CD8-positive, alpha-beta memory T cell (primary cell): ENCODE measurements around the gene POLR2E. TPM values are rescaled to one million over a fixed set of nuclear protein-coding genes. Genes with fewer than 3 reads are reported as not detected.

Experiments used
- CTCF ChIA-PET: fragments of 350-600 bp; sonication (Branson Sonifier 250); formaldehyde crosslinking; loops from one replicate; lab custom pipeline; 2021; ENCODE audit warnings: antibody characterized with exemption; lab: Charles Lee
- POLR2A ChIA-PET: fragments of 350-600 bp; sonication (Branson Sonifier 250); formaldehyde crosslinking; loops from one replicate; lab custom pipeline; 2021; ENCODE audit warnings: antibody characterized with exemption; lab: Charles Lee
- DNase-seq, 5 donors: peaks; one replicate each; pipeline versions ENCODE4 v3.0.0 to v3.0.0-alpha.2; 2020 to 2022; ENCODE audit warnings: mixed read lengths in 1 of 5
- H3K27ac ChIP-seq: one replicate; pipeline ENCODE4 v1.7.0; 2013; ENCODE audit warnings: low read depth, mild to moderate bottlenecking, low read length, moderate library complexity
- H3K27me3 ChIP-seq: 2 replicates; pipeline ENCODE4 v1.7.0; 2013; ENCODE audit warnings: low read length, mild to moderate bottlenecking; ENCODE audit not compliant: insufficient read depth, poor library complexity, severe bottlenecking
- H3K36me3 ChIP-seq: 2 replicates; pipeline ENCODE4 v1.7.0; 2013; ENCODE audit warnings: mild to moderate bottlenecking, low read length, moderate library complexity; ENCODE audit not compliant: insufficient read depth
- H3K4me1 ChIP-seq: 2 replicates; pipeline ENCODE4 v1.7.0; 2013; ENCODE audit warnings: mild to moderate bottlenecking, low read length, moderate library complexity; ENCODE audit not compliant: insufficient read depth
- H3K4me3 ChIP-seq: 2 replicates; pipeline ENCODE4 v1.7.0; 2013; ENCODE audit warnings: mild to moderate bottlenecking, low read length
- H3K9me3 ChIP-seq: 2 replicates; pipeline ENCODE4 v1.7.0; 2013; ENCODE audit warnings: mild to moderate bottlenecking, low read length
- H3K27ac Mint-ChIP-seq, 8 donors: one replicate each; pipeline ENCODE4 v1.8.0; 2020 to 2021; ENCODE audit warnings: mixed read lengths in 8 of 8, mild to moderate bottlenecking in 6 of 8, inconsistent platforms in 3 of 8, moderate library complexity in 3 of 8
- H3K27me3 Mint-ChIP-seq, 2 donors: one replicate each; pipeline ENCODE4 v1.8.0; 2020 to 2021; ENCODE audit warnings: mixed read lengths in 2 of 2, mild to moderate bottlenecking in 1 of 2, moderate library complexity in 1 of 2
- H3K36me3 Mint-ChIP-seq, 3 donors: one replicate each; pipeline ENCODE4 v1.8.0; 2020 to 2021; ENCODE audit warnings: mixed read lengths in 3 of 3, inconsistent platforms in 1 of 3, mild to moderate bottlenecking in 1 of 3
- H3K4me1 Mint-ChIP-seq, 3 donors: one replicate each; pipeline ENCODE4 v1.8.0; 2020 to 2021; ENCODE audit warnings: mixed read lengths in 3 of 3, inconsistent platforms in 1 of 3, mild to moderate bottlenecking in 1 of 3
- H3K4me3 Mint-ChIP-seq, 7 donors: one replicate each; pipeline ENCODE4 v1.8.0; 2020 to 2021; ENCODE audit warnings: mixed read lengths in 7 of 7, mild to moderate bottlenecking in 6 of 7, moderate library complexity in 4 of 7, inconsistent platforms in 2 of 7
- H3K9me3 Mint-ChIP-seq, 5 donors: one replicate each; pipeline ENCODE4 v1.8.0; 2020 to 2022; ENCODE audit warnings: mixed read lengths in 5 of 5, mild to moderate bottlenecking in 3 of 5, moderate library complexity in 2 of 5, inconsistent platforms in 1 of 5
- polyA plus RNA-seq: library from polyadenylated mRNA; unstranded; fragments of 300-500 nt; fragmentation: Illumina TruSeq; gene quantifications from one replicate; pipeline ENCODE4 v1.2.3, GENCODE V29; 2021
- total RNA-seq, 2 experiments: library from RNA; stranded (reverse); gene quantifications; one replicate each; pipeline ENCODE4 v1.2.3, GENCODE V29; 2021

Gene POLR2E
- total and polyA plus RNA-seq, 3 experiments from 2014 or later, result 249 to 278 (median 270) TPM

- Mint-ChIP-seq H3K27me3 (peaks cover 0 to 5% of the 10 kb centered on the region in 2 donors), H3K4me3 (peak overlapping the region in 1 of 7 donors; percentile 74), H3K36me3 (peaks cover 0 to 68% (median 0%) of the 10 kb centered on the region in 3 donors), H3K4me1 (peaks cover 37 to 72% (median 44%) of the 10 kb centered on the region in 3 donors), H3K27ac (peak overlapping the region in 5 of 8 donors; percentile 29 to 80 (median 47)), H3K9me3 (no peaks in the 10 kb centered on the region)
- no peak overlapping the region for H3K4me3 ChIP-seq
- H3K9me3 ChIP-seq, result no peaks in the 10 kb centered on the region
- DNase-seq, result peak in 1 of 5 donors; percentile 44
- no peaks in the 10 kb centered on the region for H3K27me3 ChIP-seq
- H3K4me1 ChIP-seq, result peaks cover 54% of the 10 kb centered on the region
- peaks cover 34% of the 10 kb centered on the region for H3K36me3 ChIP-seq
- no peak overlapping the region for H3K27ac ChIP-seq
- POLR2A ChIA-PET, result interaction anchor here (0.6 to 18.2 kb wide), 13 partner anchors 8 to 156 kb away, joined by 3 to 737 read pairs (median 6); partner anchors contain the start of genes ABCA7, ARHGAP45, CNN2 and RNU6-2
- CTCF ChIA-PET, result interaction anchor here (0.7 to 18.7 kb wide), 9 partner anchors 12 to 105 kb away, joined by 3 to 264 read pairs (median 5); partner anchors contain the start of genes ABCA7, ARHGAP45 and CNN2
Measured at GRCh38 chr19:1089126-1089771, 5.9 kb downstream of the POLR2E start.

- peaks cover 42% of the 10 kb centered on the region for H3K36me3 ChIP-seq
- peaks cover 0 to 5% of the 10 kb centered on the region in 2 donors for H3K27me3 Mint-ChIP-seq
- peak overlapping the region in 5 of 7 donors; percentile 34 to 74 (median 48) for H3K4me3 Mint-ChIP-seq
- H3K4me3 ChIP-seq, result no peak overlapping the region
- no peaks in the 10 kb centered on the region for H3K9me3 ChIP-seq
- peaks cover 36 to 71% (median 46%) of the 10 kb centered on the region in 3 donors for H3K4me1 Mint-ChIP-seq
- H3K36me3 Mint-ChIP-seq, result peaks cover 0 to 73% (median 0%) of the 10 kb centered on the region in 3 donors
- peak in 1 of 5 donors; percentile 62 for DNase-seq
- H3K27me3 ChIP-seq, result no peaks in the 10 kb centered on the region
- H3K27ac Mint-ChIP-seq, result peak overlapping the region in 7 of 8 donors; percentile 7 to 97 (median 91)
- no peaks in the 10 kb centered on the region for H3K9me3 Mint-ChIP-seq
- POLR2A ChIA-PET, result interaction anchor here (0.8 to 18.2 kb wide), 17 partner anchors 14 to 181 kb away, joined by 3 to 737 read pairs (median 6); partner anchors contain the start of genes ABCA7, ARHGAP45, CIRBP and CNN2
- CTCF ChIA-PET, result interaction anchor here (0.8 to 18.7 kb wide), 9 partner anchors 13 to 106 kb away, joined by 3 to 264 read pairs (median 5); partner anchors contain the start of genes ABCA7 and ARHGAP45
- H3K4me1 ChIP-seq, result peaks cover 54% of the 10 kb centered on the region
- H3K27ac ChIP-seq, result peak overlapping the region; percentile 24
Measured at GRCh38 chr19:1088416-1089010, 6.7 kb downstream of the POLR2E start.

GRCh38 chr19:1087813-1088415 lies 7.3 kb downstream of the POLR2E start:
- Histone ChIP-seq H3K4me1 (peaks cover 55% of the 10 kb centered on the region), H3K27me3 (no peaks in the 10 kb centered on the region), H3K4me3 (peak overlapping the region; percentile 14), H3K36me3 (peaks cover 48% of the 10 kb centered on the region), H3K27ac (peak overlapping the region; percentile 27), H3K9me3 (no peaks in the 10 kb centered on the region)
- ChIA-PET CTCF (interaction anchor here (0.8 to 18.7 kb wide), 9 partner anchors 12 to 106 kb away, joined by 3 to 264 read pairs (median 4); partner anchors contain the start of gene ARHGAP45), POLR2A (interaction anchor here (0.8 to 18.2 kb wide), 16 partner anchors 15 to 181 kb away, joined by 3 to 737 read pairs (median 6); partner anchors contain the start of genes ABCA7, ARHGAP45, CIRBP and CNN2)
- peak overlapping the region; percentile 70 to 97 (median 90) for H3K27ac Mint-ChIP-seq
- peak in 2 of 5 donors; percentile 71 for DNase-seq
- H3K9me3 Mint-ChIP-seq, result no peaks in the 10 kb centered on the region
- H3K27me3 Mint-ChIP-seq, result peaks cover 0 to 5% of the 10 kb centered on the region in 2 donors
- H3K36me3 Mint-ChIP-seq, result peaks cover 0 to 71% (median 0%) of the 10 kb centered on the region in 3 donors
- peaks cover 31 to 67% (median 42%) of the 10 kb centered on the region in 3 donors for H3K4me1 Mint-ChIP-seq
- peak overlapping the region; percentile 15 to 74 (median 48) for H3K4me3 Mint-ChIP-seq

GRCh38 chr19:1086613-1087012 lies 8.6 kb downstream of the POLR2E start:
- peaks cover 0 to 70% (median 0%) of the 10 kb centered on the region in 3 donors for H3K36me3 Mint-ChIP-seq
- Histone ChIP-seq H3K36me3 (peaks cover 47% of the 10 kb centered on the region), H3K9me3 (no peaks in the 10 kb centered on the region), H3K27me3 (no peaks in the 10 kb centered on the region), H3K4me1 (peaks cover 59% of the 10 kb centered on the region), H3K27ac (no peak overlapping the region), H3K4me3 (no peak overlapping the region)
- CTCF ChIA-PET, result interaction anchor here (1.0 to 18.7 kb wide), 8 partner anchors 8 to 106 kb away, joined by 3 to 264 read pairs (median 4); partner anchors contain the start of gene ARHGAP45
- H3K27me3 Mint-ChIP-seq, result peaks cover 0 to 5% of the 10 kb centered on the region in 2 donors
- H3K27ac Mint-ChIP-seq, result peak overlapping the region in 3 of 8 donors; percentile 34 to 91 (median 47)
- peaks cover 33 to 74% (median 47%) of the 10 kb centered on the region in 3 donors for H3K4me1 Mint-ChIP-seq
- peak overlapping the region in 1 of 7 donors; percentile 22 for H3K4me3 Mint-ChIP-seq
- no peaks in the 10 kb centered on the region for H3K9me3 Mint-ChIP-seq
- POLR2A ChIA-PET, result interaction anchor here (0.8 to 18.2 kb wide), 9 partner anchors 9 to 65 kb away, joined by 3 to 737 read pairs (median 4); partner anchors contain the start of genes ARHGAP45, POLR2E, RNU6-2 and TMEM259
- DNase-seq, result peak in 1 of 5 donors; percentile 50

GRCh38 chr19:1085676-1086442 lies 9.3 kb downstream of the POLR2E start:
- DNase-seq, result peak in 1 of 5 donors; percentile 28
- H3K27ac ChIP-seq, result no peak overlapping the region
- H3K36me3 ChIP-seq, result peaks cover 49% of the 10 kb centered on the region
- H3K4me1 ChIP-seq, result peaks cover 66% of the 10 kb centered on the region
- peak overlapping the region in 5 of 8 donors; percentile 47 to 91 (median 79) for H3K27ac Mint-ChIP-seq
- H3K36me3 Mint-ChIP-seq, result peaks cover 0 to 71% (median 0%) of the 10 kb centered on the region in 3 donors
- no peaks in the 10 kb centered on the region for H3K9me3 Mint-ChIP-seq
- H3K9me3 ChIP-seq, result no peaks in the 10 kb centered on the region
- peak overlapping the region in 2 of 7 donors; percentile 23 to 39 for H3K4me3 Mint-ChIP-seq
- no peaks in the 10 kb centered on the region for H3K27me3 ChIP-seq
- H3K4me1 Mint-ChIP-seq, result peaks cover 35 to 77% (median 45%) of the 10 kb centered on the region in 3 donors
- peaks cover 0 to 5% of the 10 kb centered on the region in 2 donors for H3K27me3 Mint-ChIP-seq
- no peak overlapping the region for H3K4me3 ChIP-seq
- POLR2A ChIA-PET, result interaction anchor here (0.8 to 18.2 kb wide), 11 partner anchors 9 to 65 kb away, joined by 3 to 737 read pairs (median 4); partner anchors contain the start of genes ARHGAP45, POLR2E, RNU6-2 and TMEM259
- CTCF ChIA-PET, result interaction anchor here (0.9 to 18.7 kb wide), 8 partner anchors 8 to 158 kb away, joined by 3 to 264 read pairs (median 4); partner anchors contain the start of gene ARHGAP45

- CTCF ChIA-PET, result interaction anchor here (0.9 to 18.7 kb wide), 6 partner anchors 9 to 159 kb away, joined by 3 to 264 read pairs (median 30); partner anchors contain the start of gene ARHGAP45
- POLR2A ChIA-PET, result interaction anchor here (1.0 to 18.2 kb wide), 6 partner anchors 9 to 175 kb away, joined by 3 to 737 read pairs (median 4); partner anchors contain the start of gene ARHGAP45
- Mint-ChIP-seq H3K36me3 (peaks cover 0 to 75% (median 0%) of the 10 kb centered on the region in 3 donors), H3K9me3 (no peaks in the 10 kb centered on the region), H3K27me3 (peaks cover 0 to 5% of the 10 kb centered on the region in 2 donors), H3K4me3 (peak overlapping the region in 5 of 7 donors; percentile 23 to 66 (median 39)), H3K27ac (peak overlapping the region; percentile 55 to 93 (median 80)), H3K4me1 (peaks cover 34 to 80% (median 41%) of the 10 kb centered on the region in 3 donors)
- H3K27ac ChIP-seq, result no peak overlapping the region
- no peak overlapping the region for H3K4me3 ChIP-seq
- H3K4me1 ChIP-seq, result peaks cover 74% of the 10 kb centered on the region
- H3K36me3 ChIP-seq, result peaks cover 53% of the 10 kb centered on the region
- DNase-seq, result no peak
- no peaks in the 10 kb centered on the region for H3K27me3 ChIP-seq
- no peaks in the 10 kb centered on the region for H3K9me3 ChIP-seq
Measured at GRCh38 chr19:1085053-1085658, 10.0 kb downstream of the POLR2E start.
